Measurements from ENCODE around the gene PPIL3.

PPIL3 gene

DNA sequence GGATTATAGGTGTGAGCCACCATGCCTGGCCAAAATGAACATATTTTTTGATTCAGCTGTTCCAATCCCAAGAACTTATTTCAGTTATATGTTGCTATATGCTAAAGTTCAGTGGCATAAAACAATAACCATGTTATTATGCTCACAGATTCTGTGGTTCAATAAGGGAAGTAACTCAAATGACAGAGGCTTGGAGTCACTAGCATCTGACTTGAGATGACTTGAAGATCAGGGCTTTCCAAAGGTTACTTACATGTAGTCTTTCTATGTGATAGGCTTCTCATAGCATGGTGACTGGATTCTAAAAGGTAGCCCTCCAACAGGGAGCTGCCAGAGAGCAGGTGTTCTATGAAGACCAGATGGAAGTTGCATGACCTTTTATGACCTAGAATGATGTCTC is 41.6 kb downstream of the PPIL3 start:
- in situ Hi-C loops (cut with MboI; ENCODE audit: low sequenced_read_pairs, unreplicated experiment), result no loop called here
- TF ChIP-seq, protein P1, sequence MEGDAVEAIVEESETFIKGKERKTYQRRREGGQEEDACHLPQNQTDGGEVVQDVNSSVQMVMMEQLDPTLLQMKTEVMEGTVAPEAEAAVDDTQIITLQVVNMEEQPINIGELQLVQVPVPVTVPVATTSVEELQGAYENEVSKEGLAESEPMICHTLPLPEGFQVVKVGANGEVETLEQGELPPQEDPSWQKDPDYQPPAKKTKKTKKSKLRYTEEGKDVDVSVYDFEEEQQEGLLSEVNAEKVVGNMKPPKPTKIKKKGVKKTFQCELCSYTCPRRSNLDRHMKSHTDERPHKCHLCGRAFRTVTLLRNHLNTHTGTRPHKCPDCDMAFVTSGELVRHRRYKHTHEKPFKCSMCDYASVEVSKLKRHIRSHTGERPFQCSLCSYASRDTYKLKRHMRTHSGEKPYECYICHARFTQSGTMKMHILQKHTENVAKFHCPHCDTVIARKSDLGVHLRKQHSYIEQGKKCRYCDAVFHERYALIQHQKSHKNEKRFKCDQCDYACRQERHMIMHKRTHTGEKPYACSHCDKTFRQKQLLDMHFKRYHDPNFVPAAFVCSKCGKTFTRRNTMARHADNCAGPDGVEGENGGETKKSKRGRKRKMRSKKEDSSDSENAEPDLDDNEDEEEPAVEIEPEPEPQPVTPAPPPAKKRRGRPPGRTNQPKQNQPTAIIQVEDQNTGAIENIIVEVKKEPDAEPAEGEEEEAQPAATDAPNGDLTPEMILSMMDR (IDR thresholded peaks at IDR 0.05; ENCODE audit: borderline replicate concordance, control extremely low read depth, extremely low read depth, insufficient read depth, missing control alignments), result no peak
- DNase-seq (ENCODE audit: low spot score), result no peak

DNA sequence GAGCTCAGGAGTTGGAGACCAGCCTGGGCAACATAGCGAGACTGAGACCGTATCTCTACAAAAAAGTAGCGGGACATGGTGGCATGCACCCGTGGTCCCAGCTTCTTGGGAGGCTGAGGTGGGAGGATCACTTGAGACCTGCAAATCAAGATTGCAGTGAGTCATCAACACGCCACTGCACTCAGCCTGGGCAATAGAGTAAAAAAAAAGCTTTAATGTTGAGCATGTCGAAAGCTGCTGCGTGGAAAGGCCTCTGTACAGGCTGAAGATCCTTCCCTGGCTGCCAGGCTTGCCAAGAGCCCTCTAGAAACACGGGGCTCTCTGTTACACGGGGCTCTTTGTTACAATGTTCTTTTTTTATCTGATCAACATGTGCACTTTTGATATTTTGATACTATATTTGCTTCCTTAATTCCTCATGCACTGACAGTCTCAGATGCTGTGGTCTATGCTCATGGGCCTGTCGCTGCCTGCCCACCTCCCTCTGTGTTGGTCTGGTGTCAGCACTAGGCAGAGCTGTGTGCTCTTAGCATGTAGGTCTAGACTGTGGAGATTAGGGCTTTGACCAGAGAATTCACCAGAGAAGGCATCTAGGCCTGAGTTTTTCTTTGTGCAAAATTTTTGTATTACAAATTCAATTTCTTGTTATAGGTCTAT is 43.1 kb downstream of the PPIL3 start:
- in situ Hi-C loops (cut with MboI; ENCODE audit: low sequenced_read_pairs, unreplicated experiment), result no loop called here
- DNase-seq (ENCODE audit: low spot score), result no peak
- TF ChIP-seq, protein P1 (IDR thresholded peaks at IDR 0.05; ENCODE audit: borderline replicate concordance, control extremely low read depth, extremely low read depth, insufficient read depth, missing control alignments), result no peak

DNA sequence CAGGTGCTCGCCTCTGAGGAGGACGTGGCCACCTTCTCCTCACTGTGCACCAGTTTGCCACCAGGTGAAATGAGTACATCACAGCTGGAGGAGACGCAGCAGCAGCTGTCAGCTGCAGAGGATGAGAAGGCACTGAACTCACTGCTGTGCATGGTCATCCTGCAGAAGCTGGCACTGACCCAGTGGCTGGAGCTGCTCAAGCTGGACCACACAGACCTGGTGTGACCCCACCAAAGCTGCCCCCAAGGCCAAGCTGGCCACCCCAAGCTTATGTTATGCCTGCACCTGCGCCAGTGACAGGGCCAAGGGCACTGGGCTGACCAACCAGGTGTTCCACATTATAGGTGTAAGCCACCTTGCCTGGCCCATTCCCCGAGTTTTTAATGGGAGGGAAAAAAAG is 43.7 kb downstream of the PPIL3 start:
- TF ChIP-seq, protein P1 (IDR thresholded peaks at IDR 0.05; ENCODE audit: borderline replicate concordance, control extremely low read depth, extremely low read depth, insufficient read depth, missing control alignments), result no peak
- in situ Hi-C loops (cut with MboI; ENCODE audit: low sequenced_read_pairs, unreplicated experiment), result no loop called here
- DNase-seq (ENCODE audit: low spot score), result no peak

DNA sequence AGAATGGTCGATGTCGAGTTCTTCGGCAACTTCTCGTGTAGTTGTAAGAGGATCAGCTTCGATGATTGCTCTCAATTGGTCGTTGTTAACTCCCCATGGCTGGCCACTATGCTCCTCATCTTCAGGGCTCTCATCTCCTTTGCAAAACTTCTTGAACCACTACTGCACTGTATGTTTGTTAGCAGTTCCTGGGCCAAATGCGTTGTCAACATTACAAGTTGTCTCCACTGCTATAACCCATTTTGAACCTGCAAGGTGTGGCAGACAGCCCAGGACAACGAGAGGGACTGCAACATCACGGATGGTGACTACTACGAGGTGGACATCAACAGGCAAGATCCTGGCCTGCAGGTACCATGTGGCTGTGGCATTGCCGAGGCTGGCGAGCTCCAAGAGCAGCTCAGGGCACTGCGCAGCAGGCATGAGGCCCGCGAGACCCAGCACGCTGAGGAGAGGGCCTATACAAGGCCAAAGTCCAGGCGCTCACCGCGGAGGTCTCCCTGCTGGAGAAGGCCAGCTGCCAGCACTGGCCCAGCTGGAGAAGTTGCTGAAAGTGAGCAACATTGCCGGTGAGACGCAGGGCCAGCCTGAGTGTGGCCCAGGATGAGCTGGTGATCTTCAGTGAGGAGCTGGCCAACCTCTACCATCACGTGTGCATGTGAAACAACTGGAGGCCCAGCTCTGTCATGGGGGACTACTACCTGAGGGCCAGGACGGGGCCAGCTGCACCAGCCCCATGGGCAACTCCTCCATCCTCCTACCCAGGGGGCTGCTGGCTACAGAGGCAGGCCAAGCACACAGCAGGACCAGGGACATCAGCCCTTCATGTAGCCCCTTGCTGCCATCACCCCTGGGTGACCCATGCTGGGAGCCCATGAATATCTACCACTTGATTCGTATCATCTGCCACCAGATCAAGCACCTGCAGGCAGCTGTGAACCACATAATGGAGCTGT is 44.6 kb downstream of the PPIL3 start:
- in situ Hi-C loops (cut with MboI; ENCODE audit: low sequenced_read_pairs, unreplicated experiment), result no loop called here
- DNase-seq (ENCODE audit: low spot score), result no peak
- TF ChIP-seq, protein P1 (IDR thresholded peaks at IDR 0.05; ENCODE audit: borderline replicate concordance, control extremely low read depth, extremely low read depth, insufficient read depth, missing control alignments), result no peak

DNA sequence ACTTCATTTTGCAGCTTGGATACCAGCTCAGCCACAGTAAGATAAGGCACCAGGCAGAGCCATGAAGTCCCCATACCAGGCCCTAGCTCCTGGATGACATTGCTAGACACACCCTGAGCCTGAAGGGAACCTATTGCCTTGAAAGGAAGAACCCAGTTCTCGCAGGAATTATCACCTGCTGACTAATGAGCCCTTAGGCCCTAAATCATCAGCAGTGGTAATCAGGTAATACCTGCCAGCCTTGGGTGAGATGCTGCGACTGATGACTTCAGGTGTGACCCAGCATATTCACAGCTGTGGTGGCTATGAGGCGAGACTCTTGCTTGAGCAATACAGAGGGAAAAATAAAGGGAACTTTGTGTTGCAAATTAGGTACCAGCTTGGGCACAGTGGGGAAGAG is 49.4 kb downstream of the PPIL3 start:
- no peak for DNase-seq (ENCODE audit: low spot score)
- TF ChIP-seq, protein P1 (IDR thresholded peaks at IDR 0.05; ENCODE audit: borderline replicate concordance, control extremely low read depth, extremely low read depth, insufficient read depth, missing control alignments), result no peak
- in situ Hi-C loops (cut with MboI; ENCODE audit: low sequenced_read_pairs, unreplicated experiment), result no loop called here

DNA sequence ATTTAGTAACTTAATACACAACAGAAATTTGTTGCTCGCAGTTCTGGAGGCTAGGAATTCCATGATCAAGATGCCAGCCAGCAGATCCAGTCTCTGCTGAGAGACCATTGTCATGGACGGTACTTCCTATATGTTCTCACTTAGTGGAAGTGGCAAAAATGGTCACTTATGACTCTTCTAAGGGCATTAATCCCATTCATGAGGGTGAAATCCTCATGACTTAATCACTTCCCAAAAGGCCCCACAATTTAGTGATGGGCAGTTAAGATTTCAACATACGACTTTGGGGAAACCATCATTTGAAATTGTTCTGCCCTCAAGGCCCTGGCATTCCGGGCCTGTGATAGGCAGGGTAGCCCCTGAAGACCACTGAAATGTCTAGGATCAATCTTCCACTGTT is 54.2 kb downstream of the PPIL3 start:
- TF ChIP-seq, protein P1 (IDR thresholded peaks at IDR 0.05; ENCODE audit: borderline replicate concordance, control extremely low read depth, extremely low read depth, insufficient read depth, missing control alignments), result no peak
- in situ Hi-C loops (cut with MboI; ENCODE audit: low sequenced_read_pairs, unreplicated experiment), result no loop called here

More for the DNA sequence above, 54.2 kb downstream of the PPIL3 start:
- no peak for DNase-seq (ENCODE audit: low spot score)
